DLD1 (cell line): ENCODE results near the gene PPP1R18.

ENCODE experiments used
- in situ Hi-C: cut with HindIII; loops from 2 replicates; pipeline ENCODE4 v1.10.0; 2017; ENCODE audit warnings: low sequenced_read_pairs

PPP1R18 gene

DNA sequence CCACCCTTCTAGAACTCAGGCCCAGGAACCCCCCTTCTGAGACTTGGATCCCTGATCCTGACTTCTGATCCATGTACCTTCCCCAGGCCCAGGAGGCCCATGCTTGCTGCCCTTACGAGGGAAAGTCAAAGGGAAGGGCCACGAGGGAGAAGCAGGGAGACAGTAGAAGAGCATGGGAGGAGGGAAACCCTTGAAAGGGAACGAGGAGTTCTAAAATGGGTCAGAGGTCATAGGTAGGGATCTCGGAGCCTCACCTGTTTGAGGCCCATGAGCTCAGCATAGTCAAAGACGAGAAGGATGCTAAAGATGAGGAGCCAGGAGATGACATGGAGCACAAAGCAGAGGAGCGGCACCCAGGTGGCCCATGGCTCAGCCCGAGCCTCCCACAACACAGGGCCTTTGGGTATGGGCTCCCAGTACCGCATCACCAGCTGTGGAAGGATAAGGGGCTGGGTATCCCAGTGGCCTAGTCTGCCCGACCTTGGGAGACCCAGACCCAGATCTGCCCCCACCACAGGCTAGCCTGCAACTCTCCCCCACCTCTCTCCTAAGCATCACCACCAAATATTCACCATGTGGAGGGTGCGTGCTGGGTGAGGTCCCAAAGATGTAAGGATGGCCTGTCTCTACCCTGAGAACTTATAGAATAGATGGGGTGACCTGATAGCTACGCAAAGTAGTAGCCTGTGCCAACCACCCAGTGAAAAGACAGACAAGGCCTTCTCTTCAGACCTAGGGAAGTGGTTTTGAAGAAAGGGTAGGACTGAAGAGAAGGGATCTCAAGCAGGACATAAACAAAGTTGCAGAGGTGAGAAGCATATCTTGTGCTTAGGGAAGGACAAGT lies 2.8 kb upstream of the PPP1R18 start:
- in situ Hi-C loops, result no loop called here

DNA sequence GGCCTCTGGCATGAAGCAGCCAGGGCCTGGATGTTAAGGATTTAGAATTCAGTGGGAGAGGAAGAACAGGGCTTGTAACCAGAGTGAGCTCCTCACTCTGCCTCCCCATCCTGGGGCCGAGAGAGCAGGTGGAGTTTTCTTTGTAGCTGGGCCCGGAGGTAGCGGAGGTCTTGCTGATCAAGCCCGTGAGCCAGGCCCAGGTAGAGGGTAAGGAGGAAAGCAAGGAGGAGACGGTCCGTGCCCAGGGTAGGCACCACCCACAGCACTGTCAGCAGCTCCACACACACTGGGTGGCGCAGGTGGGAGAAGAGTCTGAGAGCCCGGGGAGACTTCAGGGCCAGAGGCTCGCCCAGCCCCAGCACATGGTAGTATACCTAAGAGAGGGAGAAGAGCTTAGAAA lies 2.1 kb upstream of the PPP1R18 start:
- in situ Hi-C loops, result no loop called here

DNA sequence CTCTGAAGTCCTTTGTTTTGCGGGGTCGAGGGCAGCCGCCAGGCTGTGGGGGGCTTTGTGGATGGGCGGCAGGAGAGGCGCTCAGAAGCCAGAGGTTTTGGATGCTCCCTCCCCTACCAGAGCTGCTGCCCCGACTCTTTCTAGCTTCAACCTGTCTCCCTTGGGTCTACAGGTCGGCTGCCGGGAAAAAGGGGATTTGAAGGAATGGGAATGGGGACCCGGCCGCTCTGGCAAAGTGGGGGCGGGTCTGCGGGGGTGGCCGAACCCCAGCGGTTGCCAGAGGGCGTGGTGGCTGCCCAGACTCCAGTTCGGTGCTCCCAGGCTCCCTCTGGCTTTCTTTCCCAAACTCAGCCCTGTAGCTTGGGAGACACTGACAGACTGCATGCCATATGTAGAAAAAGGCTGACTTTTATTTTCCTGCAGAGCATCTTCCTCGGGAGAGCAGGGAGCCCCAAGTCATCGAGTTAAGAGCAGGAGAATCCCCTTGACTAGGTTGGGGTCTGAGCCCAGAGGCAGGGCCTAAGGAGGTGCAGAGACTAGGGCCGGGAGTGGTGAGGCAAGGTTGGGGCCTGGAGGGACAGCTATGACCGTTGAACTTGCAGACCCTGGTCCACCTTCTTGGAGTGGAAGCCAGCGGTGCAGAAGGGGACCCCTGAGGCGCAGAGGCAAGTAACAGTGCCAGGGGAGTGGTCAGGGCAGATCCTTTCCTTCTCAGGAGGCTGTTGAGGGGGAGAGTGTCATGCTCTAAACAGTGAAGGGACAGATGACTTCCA lies 1.4 kb upstream of the PPP1R18 start:
- in situ Hi-C loops, result no loop called here

DNA sequence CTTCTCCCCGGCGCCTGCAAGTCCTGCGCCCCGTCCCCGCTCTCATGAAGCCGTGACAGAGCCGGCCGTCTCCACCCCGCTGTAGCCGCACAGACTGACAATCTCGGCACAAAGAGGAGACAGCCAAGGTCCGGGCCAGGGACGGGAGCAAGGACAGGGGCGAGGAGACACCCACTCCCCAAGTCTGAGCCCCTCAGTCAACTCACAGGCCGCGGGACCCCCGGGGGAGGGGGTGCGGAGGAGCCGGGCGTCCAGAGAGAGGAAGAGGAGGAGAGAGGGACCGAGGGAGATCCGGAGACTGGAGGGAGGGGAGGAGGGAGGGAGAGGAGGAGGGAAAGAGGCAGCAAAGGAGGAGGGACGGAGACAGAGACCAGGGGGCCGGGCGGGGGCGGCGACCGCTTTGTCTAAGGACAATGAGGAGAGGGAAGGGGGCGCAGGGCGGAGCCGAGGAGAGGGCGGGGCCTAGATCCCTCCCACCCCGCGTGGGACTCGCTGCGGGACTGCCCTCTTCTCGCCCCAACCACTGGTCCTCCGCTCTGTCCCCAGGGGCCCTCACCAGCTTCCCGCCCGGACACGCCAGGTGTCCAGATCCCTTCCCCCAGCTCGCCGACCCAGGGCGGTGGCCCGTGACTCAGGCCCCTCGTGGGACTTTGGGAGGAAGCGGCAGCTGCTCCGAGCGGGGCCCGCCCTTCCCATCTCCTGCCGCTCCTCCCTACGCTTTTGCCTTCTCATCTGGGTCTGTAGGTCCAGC lies 638 bp upstream of the PPP1R18 start:
- in situ Hi-C loops, result no loop called here

DNA sequence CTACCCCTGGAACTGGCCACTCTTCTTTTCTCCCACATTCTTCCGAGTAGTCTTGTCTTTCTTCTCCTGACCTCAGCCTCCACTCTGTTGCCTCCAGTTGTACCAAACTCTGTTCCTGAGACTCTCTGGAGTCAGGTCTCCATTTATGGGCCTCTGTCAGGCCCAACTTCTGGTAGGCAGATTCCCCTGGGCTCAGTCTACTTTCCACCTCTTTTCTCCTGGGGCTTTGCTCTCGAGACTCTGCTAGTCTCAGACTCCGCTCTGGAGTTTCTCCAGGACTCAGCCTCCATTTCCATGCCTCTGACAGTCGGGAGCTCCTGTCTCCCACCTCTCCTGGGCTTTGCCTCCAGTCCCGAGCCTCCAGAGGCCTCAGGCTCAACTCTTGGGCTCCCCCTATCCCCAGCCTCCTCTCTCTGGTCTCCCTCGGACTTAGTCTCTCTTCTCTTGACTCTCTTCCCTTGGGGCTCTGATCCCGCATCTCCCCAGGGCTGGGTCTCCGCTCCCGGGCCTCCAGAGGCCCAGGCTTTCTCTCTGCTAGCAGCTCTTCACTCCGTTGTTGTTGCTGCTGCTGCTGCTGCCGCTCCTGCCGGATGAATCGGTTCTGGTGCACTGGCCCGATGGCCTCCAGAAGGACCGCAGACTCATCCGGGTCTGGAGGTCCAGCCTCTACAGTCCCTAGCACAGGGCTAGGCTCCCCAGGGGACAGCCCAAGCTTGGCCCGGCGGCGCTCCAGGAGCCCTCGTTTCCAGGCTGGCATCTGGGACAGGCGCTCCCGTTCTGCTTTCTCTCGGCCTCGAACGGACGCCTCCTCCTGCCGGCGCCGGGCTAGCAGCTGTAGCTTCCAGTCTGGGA lies 1.1 kb downstream of the PPP1R18 start:
- in situ Hi-C loops, result no loop called here

DNA sequence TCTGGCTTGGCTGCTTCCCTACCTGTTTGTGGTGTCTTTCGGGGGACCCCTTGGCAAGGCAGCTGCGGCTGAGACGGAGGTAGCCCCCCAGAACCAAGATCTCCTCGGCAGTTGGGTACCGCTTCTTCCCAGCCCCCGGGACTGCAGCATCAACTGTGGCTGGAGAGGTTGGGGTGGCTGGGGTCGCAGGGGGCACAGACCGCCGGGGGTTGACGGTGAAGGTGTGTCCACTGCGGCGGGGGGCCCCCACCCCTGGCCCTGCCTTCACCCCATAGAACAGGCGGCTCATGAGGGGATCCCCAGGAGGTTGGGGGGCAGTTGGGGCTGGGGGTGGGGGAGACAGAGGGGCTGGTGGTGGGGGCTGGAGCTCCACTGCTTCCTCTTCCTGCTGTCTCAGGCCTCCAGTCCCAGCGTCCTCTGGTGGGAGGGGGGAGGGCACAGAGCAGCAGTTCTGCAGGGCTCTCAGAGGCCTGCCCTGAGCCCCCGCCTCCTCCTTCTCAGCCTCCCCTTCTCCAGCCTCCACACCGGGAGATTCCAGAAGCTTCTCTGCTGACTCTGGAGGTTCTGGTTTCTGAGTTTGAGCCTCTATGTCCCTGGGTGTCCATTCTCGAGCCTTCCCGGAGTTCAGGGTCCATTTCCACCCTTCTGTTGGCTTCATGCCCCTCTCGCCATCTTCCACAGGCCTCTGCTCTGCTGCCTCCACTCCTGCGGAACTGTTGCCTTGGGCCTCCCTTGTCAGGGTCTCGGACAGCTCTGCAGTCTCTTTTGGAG lies 1.9 kb downstream of the PPP1R18 start:
- in situ Hi-C loops, result no loop called here

DNA sequence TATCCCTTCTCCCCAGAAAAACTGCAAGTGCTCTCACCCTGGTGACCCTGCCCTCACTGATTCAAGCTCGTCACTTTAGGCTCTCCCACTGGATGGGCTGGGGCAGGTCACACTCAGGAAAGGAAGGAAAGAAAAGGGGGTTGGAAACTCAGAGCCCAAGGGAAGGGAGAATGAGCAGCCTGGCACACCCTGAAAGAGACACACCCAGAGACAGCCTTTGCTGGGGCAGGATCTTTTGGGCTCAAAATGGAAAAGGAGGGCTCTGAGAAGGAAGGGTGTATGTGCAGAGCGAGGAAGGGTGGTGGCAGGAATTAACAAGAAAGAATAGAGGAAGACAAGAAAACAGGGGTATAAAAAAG lies 2.5 kb downstream of the PPP1R18 start:
- in situ Hi-C loops, result no loop called here

DNA sequence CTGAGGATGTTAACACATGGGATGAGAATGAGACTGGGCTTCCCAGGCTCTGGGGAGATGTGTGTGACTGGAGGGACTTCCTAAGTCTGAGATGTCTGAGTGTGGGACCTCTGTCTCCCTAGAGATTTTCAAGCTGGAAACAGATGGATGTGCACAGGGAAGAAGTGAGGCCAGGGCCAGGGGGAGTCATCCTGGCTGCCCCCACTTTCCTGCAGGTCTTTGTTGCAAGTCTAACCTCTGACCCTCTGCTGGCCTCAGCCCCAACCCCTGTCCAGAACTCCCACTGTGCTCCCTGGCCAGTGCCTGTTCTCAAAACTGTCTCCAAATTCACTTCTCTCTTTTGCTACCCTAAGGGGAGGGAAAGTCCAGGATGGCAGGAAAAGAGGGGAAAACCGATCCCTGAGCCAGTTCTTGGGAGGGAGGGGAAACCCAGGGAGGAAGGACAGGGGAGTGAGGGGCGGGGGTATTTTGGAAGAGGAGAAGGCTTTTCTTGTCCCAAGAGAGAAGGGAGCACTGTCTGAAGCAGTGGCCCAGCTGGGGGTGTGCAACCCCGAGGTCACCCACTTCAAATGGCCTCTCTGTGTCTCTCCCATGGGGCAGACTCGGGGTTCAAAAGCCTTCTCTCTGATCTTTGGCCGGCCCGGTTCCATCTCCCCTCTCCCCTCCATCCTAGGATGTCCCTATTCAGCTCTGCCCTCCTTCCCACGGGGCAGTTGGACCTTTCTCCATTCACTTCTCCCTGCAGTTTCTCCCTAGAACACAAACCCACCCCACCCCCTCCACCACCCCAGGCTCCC lies 3.1 kb downstream of the PPP1R18 start:
- in situ Hi-C loops, result no loop called here

DNA sequence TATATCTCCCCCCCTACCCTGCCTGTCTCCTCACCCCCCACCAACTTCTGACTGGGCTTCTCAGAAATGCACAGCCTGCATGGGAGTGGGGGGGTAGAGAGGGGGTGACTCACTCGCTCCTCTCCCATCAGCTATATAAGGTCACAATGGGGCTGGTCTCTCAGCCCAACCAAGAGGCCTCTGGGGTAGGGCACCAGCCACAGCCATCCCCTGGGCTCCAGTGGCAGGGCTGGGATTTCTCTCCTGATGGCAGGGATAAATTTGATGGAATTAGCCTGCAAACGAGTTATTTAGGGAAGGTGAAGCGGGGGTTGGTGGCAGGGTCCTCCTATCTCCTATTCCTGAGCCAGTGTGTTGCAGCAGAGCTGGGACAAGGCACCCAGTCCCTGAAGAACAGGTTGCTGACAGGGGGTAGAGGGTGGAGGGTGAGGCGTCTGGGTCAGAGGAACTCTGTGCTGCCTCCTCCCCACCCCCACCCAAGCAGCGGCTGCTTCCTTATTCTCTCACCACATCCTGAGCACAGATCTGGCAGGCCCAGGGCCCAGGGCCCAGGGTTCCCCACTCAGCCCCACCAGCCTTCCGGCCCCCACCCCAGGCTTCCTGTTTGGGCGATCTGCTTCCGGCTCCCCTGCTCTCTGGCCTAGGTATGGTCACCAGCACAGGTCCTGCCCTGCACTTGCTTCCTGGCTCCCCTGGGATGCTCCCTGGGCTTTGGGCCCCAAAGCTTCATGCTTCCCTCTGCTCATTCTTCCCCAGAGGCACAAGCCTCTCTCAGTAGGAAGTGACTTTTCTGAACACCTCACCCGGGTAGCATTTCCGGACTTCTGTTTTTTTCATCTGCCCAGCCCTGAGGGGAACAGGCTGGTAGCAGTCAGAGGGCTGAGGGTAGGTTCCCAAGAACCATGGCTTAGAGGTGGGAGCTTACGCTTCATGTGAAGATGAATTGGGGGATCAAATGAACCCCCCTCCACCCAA lies 4.0 kb downstream of the PPP1R18 start:
- in situ Hi-C loops, result no loop called here

DNA sequence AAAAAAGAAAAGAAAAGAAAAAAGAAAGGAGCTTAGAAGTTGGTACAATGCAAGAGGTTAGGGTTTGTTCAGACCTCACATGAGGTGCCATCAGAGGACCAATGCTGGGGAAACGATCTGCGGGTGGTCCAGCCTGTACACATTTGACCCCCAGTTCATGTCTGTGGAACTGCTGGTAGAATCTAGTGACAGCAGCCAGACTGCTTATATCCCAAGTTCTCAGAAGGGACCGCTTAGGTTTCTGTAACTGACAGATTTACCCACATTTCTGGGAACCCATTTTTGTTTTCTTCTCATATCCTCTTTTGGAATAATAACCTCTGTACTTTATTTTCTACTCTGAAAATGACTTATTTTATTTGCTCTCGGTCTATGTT lies 4.7 kb downstream of the PPP1R18 start:
- in situ Hi-C loops, result no loop called here

DNA sequence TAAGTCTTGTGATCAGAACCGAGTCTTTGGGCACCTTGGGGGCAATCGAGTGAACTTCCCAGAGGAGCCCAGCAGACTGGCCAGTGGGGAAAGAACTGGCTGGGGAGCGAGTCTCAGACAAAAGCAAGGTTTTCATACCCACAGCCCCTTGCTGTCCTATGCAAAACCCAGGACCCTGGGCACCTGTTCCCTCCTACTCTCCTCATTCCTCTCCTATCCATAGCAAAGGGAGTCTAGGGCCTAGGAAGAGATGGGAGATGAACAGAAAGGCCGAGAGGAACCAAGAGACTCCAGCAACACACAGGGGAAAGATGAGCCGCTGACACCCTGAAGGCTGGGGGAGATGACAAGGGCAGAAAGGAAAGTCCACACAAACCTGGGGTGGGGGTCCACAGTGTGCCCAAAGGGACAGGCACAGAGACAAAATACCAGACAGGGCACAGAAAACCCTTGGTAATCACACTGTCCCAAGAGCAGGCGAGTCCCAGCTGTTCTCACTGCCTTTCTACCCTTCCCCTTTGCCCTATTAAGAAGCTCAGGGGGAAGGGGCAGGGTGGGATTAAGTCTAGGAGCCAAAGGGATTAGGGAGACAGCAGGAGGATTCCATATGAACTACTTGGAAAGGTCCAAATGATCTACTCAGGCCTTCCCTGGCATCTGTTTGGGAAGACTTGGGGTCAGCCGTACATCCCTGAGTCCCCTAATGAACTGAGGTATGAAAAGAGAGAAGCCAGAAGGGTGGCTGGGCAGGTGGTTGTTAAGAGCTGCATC lies 6.5 kb downstream of the PPP1R18 start:
- in situ Hi-C loops, result no loop called here

DNA sequence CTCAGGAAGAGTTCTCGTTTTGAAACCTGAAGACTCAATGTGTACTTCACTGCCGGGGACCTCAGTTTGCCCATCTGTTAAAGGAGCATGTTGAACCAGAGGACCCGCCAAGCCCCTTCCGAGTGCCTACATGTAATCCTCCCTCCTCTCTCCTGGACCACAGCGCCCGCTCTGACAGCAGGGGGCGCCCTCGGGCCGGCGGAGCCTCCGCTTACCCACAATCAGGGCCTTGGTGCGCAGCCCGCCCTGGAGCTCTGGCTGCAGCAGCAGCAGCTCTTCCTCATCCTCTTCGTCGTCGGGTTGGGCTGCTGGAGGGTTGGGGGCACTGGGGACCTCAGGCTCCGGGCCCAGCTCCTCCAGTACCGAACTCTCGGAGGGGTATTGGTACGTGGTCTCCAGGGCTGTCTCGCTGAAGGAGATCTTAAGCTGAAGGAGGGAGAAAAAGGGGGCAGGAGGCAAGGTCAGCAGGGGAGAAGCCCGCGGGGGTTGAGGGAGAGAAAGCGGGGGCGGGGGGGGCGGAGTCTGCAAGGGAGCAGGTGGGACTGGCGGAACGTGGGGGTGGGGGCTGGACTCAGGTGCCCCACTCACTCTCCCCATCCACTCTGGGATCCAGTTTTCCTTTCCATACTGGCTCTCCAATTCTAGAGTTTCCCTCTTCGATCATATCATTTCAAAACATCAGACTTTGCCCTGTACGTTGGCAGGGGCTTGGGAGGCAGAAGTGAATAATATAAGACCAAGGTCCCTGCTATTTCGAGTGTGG lies 7.3 kb downstream of the PPP1R18 start:
- in situ Hi-C loops, result no loop called here

DNA sequence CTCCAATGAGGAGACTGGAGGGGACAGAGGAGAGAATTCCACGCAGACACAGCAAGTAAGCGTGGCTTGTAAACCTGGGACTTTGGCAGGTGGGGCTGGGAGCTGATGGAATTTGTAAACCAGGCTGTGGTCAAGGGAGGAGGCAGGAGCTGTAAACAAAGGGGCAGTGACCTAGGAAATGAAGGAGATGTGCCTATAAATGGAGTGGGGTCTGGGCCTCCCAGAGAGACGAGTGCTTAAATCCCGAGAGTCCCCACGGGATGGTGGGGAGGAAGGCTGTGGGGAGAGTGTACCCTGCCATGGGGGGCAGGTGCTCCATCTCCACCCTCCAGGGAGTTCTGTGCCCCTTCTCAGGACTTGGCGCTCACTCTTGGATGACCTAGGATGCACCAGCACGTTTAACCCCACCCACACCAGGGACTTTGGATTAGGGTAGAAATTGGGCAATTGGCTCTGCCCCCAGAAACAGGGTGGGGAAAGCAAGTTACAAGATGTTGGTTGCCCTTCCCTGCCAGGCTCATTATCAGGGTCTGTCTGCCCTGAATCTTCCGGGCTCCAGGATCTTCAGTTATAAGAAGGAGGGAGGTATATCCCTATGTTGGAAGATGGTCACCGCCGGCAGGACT lies 9.7 kb downstream of the PPP1R18 start:
- in situ Hi-C loops, result no loop called here

DNA sequence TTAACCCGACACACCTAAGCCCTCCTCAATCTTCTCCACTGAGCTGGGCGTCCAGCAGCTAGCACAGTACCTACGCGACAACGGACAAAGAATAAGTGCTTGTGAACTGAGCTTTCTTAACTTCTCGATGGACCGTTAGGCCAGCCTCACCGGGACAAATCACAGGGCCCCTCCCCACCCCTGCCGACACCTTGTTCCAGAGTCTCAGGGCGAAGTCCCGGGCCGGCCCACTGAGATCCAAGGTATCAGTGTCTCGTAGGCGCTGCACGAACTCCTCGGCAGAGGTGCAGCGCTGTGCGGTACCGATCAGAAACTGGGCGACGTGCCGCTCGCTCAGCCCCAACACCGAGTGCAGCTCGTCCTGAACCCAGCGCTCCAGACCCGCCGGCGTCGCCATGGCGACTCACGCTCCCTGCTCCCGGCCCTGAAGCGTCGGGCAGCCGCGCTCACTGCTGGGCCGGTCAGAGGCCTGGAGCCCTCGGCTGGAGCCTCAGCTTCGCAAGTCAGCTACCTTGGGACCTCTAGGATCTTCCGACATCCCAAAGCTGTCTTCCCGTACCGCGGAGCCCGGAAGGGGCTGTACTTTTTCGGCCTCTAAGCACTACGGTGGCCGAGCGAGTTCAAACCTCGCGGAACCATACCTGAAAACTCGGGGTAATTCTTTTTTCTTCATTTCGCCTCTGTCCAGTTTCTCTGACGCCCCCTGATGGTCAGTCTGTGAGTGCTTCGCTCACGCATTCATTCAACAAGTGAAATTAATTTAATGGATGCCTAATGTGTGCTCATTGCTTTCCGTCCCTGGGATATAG lies 13.8 kb downstream of the PPP1R18 start, which contains the start of gene DHX16:
TSS of gene DHX16 (minus strand) at position 562 of the 809 bp plus-strand sequence. CDS start at position 397, 165 bp downstream.
- in situ Hi-C loops, result no loop called here
